ENCODE measurements around the gene RLF.

Gene RLF

GRCh38 chr1:40267767-40268187 is 106.6 kb downstream of the RLF start:
- TF ChIP-seq FOXP2 (optimal IDR thresholded peaks at IDR 0.05; ENCODE audit: borderline replicate concordance, extremely low read depth, extremely low read length, insufficient read depth) (no peak), REST (IDR thresholded peaks at IDR 0.05; ENCODE audit: insufficient read depth in 1 of 2, low read depth in 2 of 2, low read length in 2 of 2) (no peak), SIN3A (IDR thresholded peaks at IDR 0.05; ENCODE audit: borderline replicate concordance, insufficient read depth, low read length) (no peak), TAF1 (IDR thresholded peaks at IDR 0.05; ENCODE audit: borderline replicate concordance, insufficient read depth, low read length) (no peak), POLR2AphosphoS5 (IDR thresholded peaks at IDR 0.05; ENCODE audit: low read depth, low read length) (no peak)

- no peak for TF ChIP-seq FOXP2 (optimal IDR thresholded peaks at IDR 0.05; ENCODE audit: borderline replicate concordance, extremely low read depth, extremely low read length, insufficient read depth)
- no peak for TF ChIP-seq REST (IDR thresholded peaks at IDR 0.05; ENCODE audit: insufficient read depth in 1 of 2, low read depth in 2 of 2, low read length in 2 of 2)
- no peak for TF ChIP-seq TAF1 (IDR thresholded peaks at IDR 0.05; ENCODE audit: borderline replicate concordance, insufficient read depth, low read length)
- no peak for TF ChIP-seq POLR2AphosphoS5 (IDR thresholded peaks at IDR 0.05; ENCODE audit: low read depth, low read length)
- TF ChIP-seq SIN3A (IDR thresholded peaks at IDR 0.05; ENCODE audit: borderline replicate concordance, insufficient read depth, low read length), result no peak
These were observed 107.0 kb downstream of the RLF start for GRCh38 chr1:40268211-40268610.

- TF ChIP-seq SIN3A (IDR thresholded peaks at IDR 0.05; ENCODE audit: borderline replicate concordance, insufficient read depth, low read length) (no peak), REST (IDR thresholded peaks at IDR 0.05; ENCODE audit: insufficient read depth in 1 of 2, low read depth in 2 of 2, low read length in 2 of 2) (no peak), FOXP2 (optimal IDR thresholded peaks at IDR 0.05; ENCODE audit: borderline replicate concordance, extremely low read depth, extremely low read length, insufficient read depth) (no peak), POLR2AphosphoS5 (IDR thresholded peaks at IDR 0.05; ENCODE audit: low read depth, low read length) (no peak), TAF1 (IDR thresholded peaks at IDR 0.05; ENCODE audit: borderline replicate concordance, insufficient read depth, low read length) (no peak)
These were observed 109.1 kb downstream of the RLF start for GRCh38 chr1:40270152-40270834.

GRCh38 chr1:40272653-40273213 is 111.5 kb downstream of the RLF start:
- no peak for TF ChIP-seq REST (IDR thresholded peaks at IDR 0.05; ENCODE audit: insufficient read depth in 1 of 2, low read depth in 2 of 2, low read length in 2 of 2)
- no peak for TF ChIP-seq TAF1 (IDR thresholded peaks at IDR 0.05; ENCODE audit: borderline replicate concordance, insufficient read depth, low read length)
- no peak for TF ChIP-seq SIN3A (IDR thresholded peaks at IDR 0.05; ENCODE audit: borderline replicate concordance, insufficient read depth, low read length)
- TF ChIP-seq FOXP2 (optimal IDR thresholded peaks at IDR 0.05; ENCODE audit: borderline replicate concordance, extremely low read depth, extremely low read length, insufficient read depth), result no peak
- TF ChIP-seq POLR2AphosphoS5 (IDR thresholded peaks at IDR 0.05; ENCODE audit: low read depth, low read length), result no peak

All from PFSK-1 (cell line).